ENCODE results near the gene LRRC56.
"Not testable (repeated sequence)": the region's sequence is repeated elsewhere in the genome, so short reads cannot be mapped to it uniquely, and the experiment has no call there.

GRCh38 chr11:574031-574570 lies 36.8 kb downstream of the LRRC56 start:
- not testable (repeated sequence) for TF ChIP-seq CTCF, POLR2AphosphoS5, POLR2A (IDR thresholded peaks at IDR 0.05)
